Stomach (tissue), 4 donors: ENCODE results near the gene RIMS3.

Source experiments
- EP300 ChIP-seq: sonication (generic); formaldehyde crosslinking; IDR thresholded peaks from one replicate; pipeline ENCODE4 v1.6.1; 2017; ENCODE audit warnings: antibody characterized with exemption
- POLR2AphosphoS5 ChIP-seq, 3 donors: sonication (generic); formaldehyde crosslinking; IDR thresholded peaks; one replicate each; pipeline ENCODE4 v1.6.1; 2016; ENCODE audit warnings: antibody characterized with exemption in 3 of 3
- TF ChIP-seq, protein P1 (sequence below), 7 experiments: fragments of 450-650 bp in 4 of 7; fragments of 200-600 bp in 3 of 7; sonication (generic) in 3 of 7; IDR thresholded peaks; one replicate each; pipeline ENCODE4 v1.5.1; 2016 to 2019; ENCODE audit warnings: antibody characterized with exemption in 7 of 7, control low read depth in 2 of 7, mild to moderate bottlenecking in 1 of 7

DNA sequence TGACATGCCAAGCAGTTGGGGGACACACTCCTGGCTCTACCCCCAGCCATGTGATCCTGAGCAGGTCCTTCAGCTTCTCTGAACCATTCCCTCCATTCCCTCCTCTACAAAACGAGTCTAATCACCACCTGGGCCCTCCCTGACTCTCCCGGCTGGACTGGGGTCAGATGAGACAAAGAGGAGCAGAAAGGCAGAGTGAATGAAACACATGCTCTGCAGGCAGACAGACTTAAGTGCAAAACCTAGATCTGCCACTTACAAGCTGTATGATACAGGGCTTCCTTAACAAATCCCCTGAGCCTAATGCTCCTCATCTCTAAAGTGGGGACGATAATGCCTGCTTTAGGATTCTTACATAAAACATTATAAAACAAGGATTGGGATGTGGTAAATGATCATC, 17.3 kb downstream of the RIMS3 start:
- TF ChIP-seq POLR2AphosphoS5 (IDR thresholded peaks at IDR 0.05) (no peak), EP300 (no peak)
- TF ChIP-seq, protein P1, sequence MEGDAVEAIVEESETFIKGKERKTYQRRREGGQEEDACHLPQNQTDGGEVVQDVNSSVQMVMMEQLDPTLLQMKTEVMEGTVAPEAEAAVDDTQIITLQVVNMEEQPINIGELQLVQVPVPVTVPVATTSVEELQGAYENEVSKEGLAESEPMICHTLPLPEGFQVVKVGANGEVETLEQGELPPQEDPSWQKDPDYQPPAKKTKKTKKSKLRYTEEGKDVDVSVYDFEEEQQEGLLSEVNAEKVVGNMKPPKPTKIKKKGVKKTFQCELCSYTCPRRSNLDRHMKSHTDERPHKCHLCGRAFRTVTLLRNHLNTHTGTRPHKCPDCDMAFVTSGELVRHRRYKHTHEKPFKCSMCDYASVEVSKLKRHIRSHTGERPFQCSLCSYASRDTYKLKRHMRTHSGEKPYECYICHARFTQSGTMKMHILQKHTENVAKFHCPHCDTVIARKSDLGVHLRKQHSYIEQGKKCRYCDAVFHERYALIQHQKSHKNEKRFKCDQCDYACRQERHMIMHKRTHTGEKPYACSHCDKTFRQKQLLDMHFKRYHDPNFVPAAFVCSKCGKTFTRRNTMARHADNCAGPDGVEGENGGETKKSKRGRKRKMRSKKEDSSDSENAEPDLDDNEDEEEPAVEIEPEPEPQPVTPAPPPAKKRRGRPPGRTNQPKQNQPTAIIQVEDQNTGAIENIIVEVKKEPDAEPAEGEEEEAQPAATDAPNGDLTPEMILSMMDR (IDR thresholded peaks at IDR 0.05), result no peak
